ENCODE measurements around the gene SLC35F3. TPM values are rescaled to one million over a fixed set of nuclear protein-coding genes. Genes with fewer than 3 reads are reported as not detected.

SLC35F3 gene
- total RNA-seq, 1 donor from 2014 or later, result 0.57 TPM

DNA sequence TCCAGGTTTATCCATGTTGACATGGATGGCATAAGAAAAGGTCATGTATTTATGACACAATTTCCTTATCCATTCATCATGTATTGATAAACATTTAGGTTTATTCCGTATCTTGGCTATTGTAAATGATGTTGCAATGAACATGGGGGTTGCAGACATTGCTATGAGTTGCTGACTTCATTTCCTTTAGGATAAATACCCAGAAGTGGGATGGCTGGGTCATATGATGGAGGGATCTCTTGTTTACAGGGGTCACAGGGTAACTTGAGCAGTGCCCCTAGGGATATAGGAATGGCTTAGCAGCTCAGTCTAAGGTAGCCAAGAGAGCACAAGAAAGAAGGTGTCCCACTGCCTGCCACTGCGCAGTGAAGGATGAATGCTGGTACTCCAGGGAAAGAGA, 239.2 kb downstream of the SLC35F3 start:
- H3K79me2 ChIP-seq (ENCODE audit: insufficient read depth, low read length), result no peaks in the 10 kb centered on the region
- Mint-ChIP-seq H3K27me3 (ENCODE audit: low read depth, unreplicated experiment) (peaks cover 2% of the 10 kb centered on the region), H3K9me3 (ENCODE audit: unreplicated experiment) (no peaks in the 10 kb centered on the region), H3K4me1 (ENCODE audit: low read depth, unreplicated experiment) (no peaks in the 10 kb centered on the region), H3K4me3 (ENCODE audit: unreplicated experiment) (no peak overlapping the region), H3K36me3 (ENCODE audit: low read depth, unreplicated experiment) (no peaks in the 10 kb centered on the region), H3K27ac (ENCODE audit: unreplicated experiment) (no peak overlapping the region)
- H3K4me2 ChIP-seq (ENCODE audit: low read length), result no peak overlapping the region
- no peaks in the 10 kb centered on the region for H4K20me1 ChIP-seq (ENCODE audit: insufficient read depth, low read length)
- H3K27ac ChIP-seq (ENCODE audit: low read depth, low read length), result no peak overlapping the region
- no peak overlapping the region for H2AFZ ChIP-seq (ENCODE audit: low read depth, low read length)
- H3K9ac ChIP-seq (ENCODE audit: low read length), result no peak overlapping the region
- peaks cover 4% of the 10 kb centered on the region for H3K4me1 ChIP-seq (ENCODE audit: insufficient read depth, low read length)
- no peak for FAIRE-seq
- DNase-seq (ENCODE audit: low read depth), result no peak
- TF ChIP-seq, protein P1, sequence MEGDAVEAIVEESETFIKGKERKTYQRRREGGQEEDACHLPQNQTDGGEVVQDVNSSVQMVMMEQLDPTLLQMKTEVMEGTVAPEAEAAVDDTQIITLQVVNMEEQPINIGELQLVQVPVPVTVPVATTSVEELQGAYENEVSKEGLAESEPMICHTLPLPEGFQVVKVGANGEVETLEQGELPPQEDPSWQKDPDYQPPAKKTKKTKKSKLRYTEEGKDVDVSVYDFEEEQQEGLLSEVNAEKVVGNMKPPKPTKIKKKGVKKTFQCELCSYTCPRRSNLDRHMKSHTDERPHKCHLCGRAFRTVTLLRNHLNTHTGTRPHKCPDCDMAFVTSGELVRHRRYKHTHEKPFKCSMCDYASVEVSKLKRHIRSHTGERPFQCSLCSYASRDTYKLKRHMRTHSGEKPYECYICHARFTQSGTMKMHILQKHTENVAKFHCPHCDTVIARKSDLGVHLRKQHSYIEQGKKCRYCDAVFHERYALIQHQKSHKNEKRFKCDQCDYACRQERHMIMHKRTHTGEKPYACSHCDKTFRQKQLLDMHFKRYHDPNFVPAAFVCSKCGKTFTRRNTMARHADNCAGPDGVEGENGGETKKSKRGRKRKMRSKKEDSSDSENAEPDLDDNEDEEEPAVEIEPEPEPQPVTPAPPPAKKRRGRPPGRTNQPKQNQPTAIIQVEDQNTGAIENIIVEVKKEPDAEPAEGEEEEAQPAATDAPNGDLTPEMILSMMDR (IDR thresholded peaks at IDR 0.05; ENCODE audit: insufficient read depth, low read depth, low read length), result no peak
- TF ChIP-seq EZH2 (IDR thresholded peaks at IDR 0.05; ENCODE audit: insufficient read depth, low read length), result no peak
- no peaks in the 10 kb centered on the region for H3K9me3 ChIP-seq (ENCODE audit: insufficient read depth, low read depth, low read length)
- no peaks in the 10 kb centered on the region for H3K27me3 ChIP-seq (ENCODE audit: insufficient read depth, low read length)
- no peak overlapping the region for H3K4me3 ChIP-seq (ENCODE audit: insufficient read depth, low read depth, low read length)
- no peaks in the 10 kb centered on the region for H3K36me3 ChIP-seq (ENCODE audit: insufficient read depth, low read length)

DNA sequence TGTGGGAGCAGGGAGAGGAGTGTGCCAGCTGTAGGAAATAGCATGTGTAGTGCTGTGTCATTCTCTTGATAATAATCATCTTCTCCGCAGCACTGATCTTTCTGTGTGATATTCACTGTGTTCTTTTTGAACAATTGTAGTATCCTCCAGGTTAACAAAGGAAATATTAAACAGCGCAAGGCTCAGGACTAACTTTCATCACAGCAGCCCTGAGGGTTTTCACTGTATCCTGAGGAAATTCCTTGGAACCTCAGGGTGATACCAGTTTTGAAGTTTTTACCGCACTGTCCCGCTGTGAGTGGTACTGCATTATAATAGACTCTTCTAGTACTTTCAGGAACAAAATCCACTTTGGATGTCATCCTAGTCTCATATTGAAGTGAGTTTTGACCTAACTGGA, 240.4 kb downstream of the SLC35F3 start:
- H3K4me3 ChIP-seq (ENCODE audit: insufficient read depth, low read depth, low read length), result no peak overlapping the region
- no peaks in the 10 kb centered on the region for H3K9me3 ChIP-seq (ENCODE audit: insufficient read depth, low read depth, low read length)
- H3K27ac ChIP-seq (ENCODE audit: low read depth, low read length), result no peak overlapping the region
- no peak overlapping the region for H3K4me2 ChIP-seq (ENCODE audit: low read length)
- TF ChIP-seq, protein P1 (IDR thresholded peaks at IDR 0.05; ENCODE audit: insufficient read depth, low read depth, low read length), result no peak
- no peak for TF ChIP-seq EZH2 (IDR thresholded peaks at IDR 0.05; ENCODE audit: insufficient read depth, low read length)
- Mint-ChIP-seq H3K9me3 (ENCODE audit: unreplicated experiment) (no peaks in the 10 kb centered on the region), H3K27me3 (ENCODE audit: low read depth, unreplicated experiment) (peaks cover 5% of the 10 kb centered on the region), H3K27ac (ENCODE audit: unreplicated experiment) (no peak overlapping the region), H3K4me1 (ENCODE audit: low read depth, unreplicated experiment) (no peaks in the 10 kb centered on the region), H3K36me3 (ENCODE audit: low read depth, unreplicated experiment) (no peaks in the 10 kb centered on the region), H3K4me3 (ENCODE audit: unreplicated experiment) (no peak overlapping the region)
- H3K36me3 ChIP-seq (ENCODE audit: insufficient read depth, low read length), result no peaks in the 10 kb centered on the region
- H2AFZ ChIP-seq (ENCODE audit: low read depth, low read length), result no peak overlapping the region
- FAIRE-seq (no peak), DNase-seq (ENCODE audit: low read depth) (peak; percentile 25)
- H4K20me1 ChIP-seq (ENCODE audit: insufficient read depth, low read length), result no peaks in the 10 kb centered on the region
- no peaks in the 10 kb centered on the region for H3K79me2 ChIP-seq (ENCODE audit: insufficient read depth, low read length)
- peaks cover 12% of the 10 kb centered on the region for H3K4me1 ChIP-seq (ENCODE audit: insufficient read depth, low read length)
- no peaks in the 10 kb centered on the region for H3K27me3 ChIP-seq (ENCODE audit: insufficient read depth, low read length)
- no peak overlapping the region for H3K9ac ChIP-seq (ENCODE audit: low read length)

DNA sequence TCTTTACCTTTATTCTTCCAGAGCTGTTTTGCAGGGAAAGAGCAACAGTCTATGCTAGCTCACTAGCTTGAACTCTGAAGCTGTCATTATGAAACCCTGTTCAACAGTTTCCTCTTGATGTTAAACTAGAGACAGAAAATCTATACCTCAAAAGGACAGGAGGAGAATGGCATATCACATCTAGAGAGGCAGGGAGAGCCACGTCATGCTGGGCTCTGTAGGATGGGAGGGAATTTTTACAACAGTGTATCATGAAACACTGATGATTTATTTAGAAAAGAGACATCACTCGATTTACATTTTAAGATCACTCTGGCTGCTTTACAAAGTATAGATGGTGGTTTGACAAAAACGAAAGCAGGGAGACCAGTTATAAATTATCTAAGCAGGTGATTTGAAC, 243.9 kb downstream of the SLC35F3 start:
- H3K27me3 Mint-ChIP-seq (ENCODE audit: low read depth, unreplicated experiment), result peaks cover 5% of the 10 kb centered on the region
- FAIRE-seq, result no peak
- no peaks in the 10 kb centered on the region for H3K4me1 Mint-ChIP-seq (ENCODE audit: low read depth, unreplicated experiment)
- no peak overlapping the region for H3K9ac ChIP-seq (ENCODE audit: low read length)
- H3K36me3 Mint-ChIP-seq (ENCODE audit: low read depth, unreplicated experiment), result no peaks in the 10 kb centered on the region
- H3K4me1 ChIP-seq (ENCODE audit: insufficient read depth, low read length), result peaks cover 9% of the 10 kb centered on the region
- H3K9me3 Mint-ChIP-seq (ENCODE audit: unreplicated experiment), result peaks cover 2% of the 10 kb centered on the region
- no peak overlapping the region for H2AFZ ChIP-seq (ENCODE audit: low read depth, low read length)
- H3K4me3 Mint-ChIP-seq (ENCODE audit: unreplicated experiment), result no peak overlapping the region
- H3K27ac Mint-ChIP-seq (ENCODE audit: unreplicated experiment), result no peak overlapping the region
- no peaks in the 10 kb centered on the region for H4K20me1 ChIP-seq (ENCODE audit: insufficient read depth, low read length)
- no peak overlapping the region for H3K4me3 ChIP-seq (ENCODE audit: insufficient read depth, low read depth, low read length)
- no peak for DNase-seq (ENCODE audit: low read depth)
- H3K4me2 ChIP-seq (ENCODE audit: low read length), result no peak overlapping the region
- H3K27me3 ChIP-seq (ENCODE audit: insufficient read depth, low read length), result no peaks in the 10 kb centered on the region
- no peaks in the 10 kb centered on the region for H3K36me3 ChIP-seq (ENCODE audit: insufficient read depth, low read length)
- H3K27ac ChIP-seq (ENCODE audit: low read depth, low read length), result peak overlapping the region; percentile 70
- no peaks in the 10 kb centered on the region for H3K79me2 ChIP-seq (ENCODE audit: insufficient read depth, low read length)
- no peaks in the 10 kb centered on the region for H3K9me3 ChIP-seq (ENCODE audit: insufficient read depth, low read depth, low read length)
- TF ChIP-seq EZH2 (IDR thresholded peaks at IDR 0.05; ENCODE audit: insufficient read depth, low read length), result no peak
- TF ChIP-seq, protein P1 (IDR thresholded peaks at IDR 0.05; ENCODE audit: insufficient read depth, low read depth, low read length), result no peak

Data from astrocyte (in vitro differentiated cells and primary cell).